Ectodermal cell (in vitro differentiated cells): ENCODE data around the gene PYGB.
"Not testable (repeated sequence)": the region's sequence is repeated elsewhere in the genome, so short reads cannot be mapped to it uniquely, and the experiment has no call there.

Experiments used
- H3K27ac ChIP-seq: 2 replicates; pipeline ENCODE4 v1.7.0; 2013; ENCODE audit warnings: mild to moderate bottlenecking, low read depth, low read length; ENCODE audit not compliant: insufficient read depth, poor library complexity, severe bottlenecking
- H3K27me3 ChIP-seq: 2 replicates; pipeline ENCODE4 v1.7.0; 2013; ENCODE audit warnings: mild to moderate bottlenecking, low read length; ENCODE audit not compliant: insufficient read depth, control insufficient read depth, poor library complexity, severe bottlenecking
- H3K36me3 ChIP-seq: one replicate; pipeline ENCODE4 v1.7.0; 2013; ENCODE audit warnings: low read length; ENCODE audit not compliant: control insufficient read depth, insufficient read depth
- H3K4me1 ChIP-seq: one replicate; pipeline ENCODE4 v1.7.0; 2013; ENCODE audit warnings: low read length; ENCODE audit not compliant: control insufficient read depth, insufficient read depth
- H3K4me3 ChIP-seq: 2 replicates; pipeline ENCODE4 v1.7.0; 2013; ENCODE audit warnings: low read depth, low read length, control low read depth; ENCODE audit not compliant: insufficient read depth
- H3K9me3 ChIP-seq: 2 replicates; pipeline ENCODE4 v1.7.0; 2013; ENCODE audit warnings: mild to moderate bottlenecking, low read length, moderate library complexity; ENCODE audit not compliant: control insufficient read depth
- whole genome bisulfite sequencing, 2 experiments: methylation state at CpG; one replicate each; pipeline ENCODE4 v1.1.7; 2013; ENCODE audit warnings: missing lambda C conversion rate in 2 of 2; 5-methylcytosine and 5-hydroxymethylcytosine counted together

The PYGB gene

DNA sequence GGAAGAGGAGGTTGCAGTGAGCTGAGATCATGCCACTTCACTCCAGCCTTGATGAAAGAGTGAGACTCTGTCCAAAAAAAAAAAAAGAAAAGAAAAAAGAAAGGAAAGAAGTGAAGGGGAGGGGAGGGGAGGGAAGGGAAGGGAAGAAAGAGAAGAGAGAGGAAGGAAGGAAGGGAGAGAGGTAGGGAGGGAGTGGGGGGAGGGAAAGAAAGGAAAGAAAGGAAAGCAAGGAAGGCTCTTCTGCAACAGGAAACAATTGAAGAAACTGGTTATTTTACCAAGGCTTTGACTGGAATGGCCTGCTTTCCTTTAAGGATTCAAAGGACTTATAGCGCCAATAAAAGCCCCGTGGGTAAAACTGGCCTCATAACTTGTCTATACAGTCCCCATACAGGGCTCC, 78.1 kb downstream of the PYGB start:
- 88 to 90% methylated on average over 2 of the region's 2 CpGs for WGBS, 2 experiments
- Histone ChIP-seq H3K27ac (no peak overlapping the region), H3K4me3 (no peak overlapping the region), H3K36me3 (peaks cover 3% of the 10 kb centered on the region), H3K9me3 (no peaks in the 10 kb centered on the region), H3K27me3 (no peaks in the 10 kb centered on the region), H3K4me1 (no peaks in the 10 kb centered on the region)

DNA sequence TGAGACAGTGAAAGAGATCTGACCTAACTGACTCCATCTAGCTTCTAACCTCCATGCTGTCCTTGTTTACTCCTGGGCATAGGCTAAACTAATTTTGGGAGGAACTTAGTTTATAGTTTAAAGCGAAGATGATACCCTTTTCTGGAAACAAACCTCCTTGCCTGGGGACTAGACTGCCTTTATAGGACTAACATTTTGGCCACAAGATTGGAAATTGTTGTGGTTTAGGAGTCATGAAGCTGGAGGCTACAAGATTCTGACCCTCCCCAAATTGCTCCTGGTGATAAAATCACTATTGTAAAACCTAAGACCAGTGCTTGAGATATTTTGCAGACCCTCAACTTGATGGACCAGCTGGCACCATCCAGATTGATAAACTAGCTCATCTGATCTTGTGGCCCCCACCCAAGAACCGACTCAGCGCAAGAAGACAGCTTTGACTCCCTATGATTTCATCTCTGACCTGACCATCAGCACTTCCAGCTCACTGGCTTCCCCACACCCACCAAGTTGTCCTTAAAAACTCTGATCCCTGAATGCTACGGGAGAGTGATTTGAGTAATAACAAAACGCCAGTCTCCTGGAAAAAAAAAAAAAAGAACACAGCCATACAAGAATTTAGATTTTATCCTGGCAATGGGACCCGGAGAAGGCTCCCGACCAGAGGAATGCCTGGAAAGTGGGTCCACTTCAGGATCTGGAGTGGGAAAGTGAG, 79.8 kb downstream of the PYGB start:
- Histone ChIP-seq H3K36me3 (peaks cover 3% of the 10 kb centered on the region), H3K9me3 (no peaks in the 10 kb centered on the region), H3K27me3 (no peaks in the 10 kb centered on the region), H3K4me1 (no peaks in the 10 kb centered on the region), H3K27ac (no peak overlapping the region), H3K4me3 (no peak overlapping the region)
- 93 to 95% methylated on average over 7 of the region's 7 CpGs for WGBS, 2 experiments

DNA sequence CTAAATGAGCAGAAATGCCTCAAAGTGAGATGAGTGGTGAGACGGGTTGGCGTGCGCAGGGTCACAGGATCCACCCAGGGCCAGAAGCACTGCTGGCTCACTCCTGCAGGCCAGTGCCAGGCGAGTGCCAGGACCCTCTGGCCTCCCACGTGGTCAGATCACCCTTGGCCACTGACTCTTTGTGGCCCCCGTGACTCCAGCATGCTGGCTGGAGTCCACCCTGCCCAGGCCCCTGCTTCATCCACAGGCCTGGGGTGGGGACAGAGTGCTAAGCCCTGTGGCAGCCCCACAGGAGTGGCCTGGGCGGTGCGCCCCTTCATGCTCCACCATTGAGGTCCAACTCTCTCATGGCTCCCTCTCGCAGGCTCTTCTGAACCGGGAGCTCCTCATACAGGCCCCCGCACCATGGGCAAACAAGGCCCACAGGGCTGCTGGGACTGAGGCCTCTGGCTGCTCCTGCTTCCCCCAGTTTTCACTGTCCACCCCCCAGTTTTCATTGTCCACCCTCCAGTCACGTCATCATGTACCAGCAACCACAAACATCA, 81.1 kb downstream of the PYGB start:
- H3K27me3 ChIP-seq = no peaks in the 10 kb centered on the region
- WGBS, 2 experiments = 95 to 98% methylated on average over 12 of the region's 12 CpGs

DNA sequence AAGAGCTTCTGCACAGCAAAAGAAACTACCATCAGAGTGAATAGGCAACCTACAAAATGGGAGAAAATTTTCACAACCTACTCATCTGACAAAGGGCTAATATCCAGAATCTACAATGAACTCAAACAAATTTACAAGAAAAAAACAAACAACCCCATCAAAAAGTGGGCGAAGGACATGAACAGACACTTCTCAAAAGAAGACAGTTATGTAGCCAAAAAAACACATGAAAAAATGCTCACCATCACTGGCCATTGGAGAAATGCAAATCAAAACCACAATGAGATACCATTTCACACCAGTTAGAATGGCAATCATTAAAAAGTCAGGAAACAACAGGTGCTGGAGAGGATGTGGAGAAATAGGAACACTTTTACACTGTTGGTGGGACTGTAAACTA, 87.1 kb downstream of the PYGB start:
- H3K36me3 ChIP-seq, H3K4me3 ChIP-seq, H3K27me3 ChIP-seq, H3K27ac ChIP-seq, H3K4me1 ChIP-seq, H3K9me3 ChIP-seq: not testable (repeated sequence)
- 92 to 100% methylated on average over 1 of the region's 1 CpG for WGBS, 2 experiments

More for the DNA sequence above, 81.1 kb downstream of the PYGB start:
- no peaks in the 10 kb centered on the region for H3K4me1 ChIP-seq
- H3K4me3 ChIP-seq = no peak overlapping the region
- no peak overlapping the region for H3K27ac ChIP-seq
- H3K36me3 ChIP-seq = no peaks in the 10 kb centered on the region
- H3K9me3 ChIP-seq = no peaks in the 10 kb centered on the region

DNA sequence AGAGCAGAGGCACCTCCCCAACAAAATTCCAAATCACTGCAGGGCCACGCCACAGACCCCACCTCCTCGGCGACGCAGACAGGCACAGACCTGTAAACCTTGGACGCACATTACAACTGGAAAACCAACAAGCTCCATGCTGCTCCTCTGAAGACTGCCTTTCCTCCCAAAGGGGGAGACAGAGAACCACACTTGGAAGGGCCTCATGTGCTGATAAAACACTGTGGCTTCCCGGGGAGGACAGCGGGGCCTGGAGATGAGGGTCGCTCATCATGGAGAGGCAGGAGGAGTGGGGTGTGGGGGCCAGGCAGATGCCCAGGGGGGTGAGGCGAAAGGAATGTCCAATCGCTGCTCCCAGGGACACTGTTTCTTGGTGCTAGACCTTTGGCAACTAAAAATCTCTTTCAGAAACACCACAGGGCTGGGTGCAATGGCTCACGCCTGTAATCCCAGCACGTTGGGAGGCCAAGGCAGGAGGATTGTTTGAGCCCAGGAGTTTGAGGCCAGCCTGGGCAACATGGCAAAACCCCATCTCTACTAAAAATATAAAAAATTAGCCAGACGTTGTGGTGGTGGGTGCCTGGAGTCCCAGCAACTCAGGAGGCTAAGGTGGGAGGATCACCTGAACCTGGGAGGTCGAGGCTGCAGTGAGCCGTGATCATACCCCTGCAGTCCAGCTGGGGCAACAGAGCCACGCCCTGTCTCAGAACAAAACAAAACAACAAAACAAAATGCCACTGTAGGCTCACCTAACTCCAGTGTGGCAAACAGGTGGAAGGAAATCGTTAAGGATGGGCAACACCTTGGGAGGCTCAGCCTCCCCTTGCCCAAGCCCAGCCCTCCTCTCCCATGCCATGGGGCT, 88.9 kb downstream of the PYGB start:
- Histone ChIP-seq H3K27me3 (no peaks in the 10 kb centered on the region), H3K9me3 (no peaks in the 10 kb centered on the region), H3K4me1 (no peaks in the 10 kb centered on the region), H3K27ac (no peak overlapping the region), H3K4me3 (no peak overlapping the region), H3K36me3 (no peaks in the 10 kb centered on the region)
- WGBS, 2 experiments = 89 to 90% methylated on average over 17 of the region's 17 CpGs

DNA sequence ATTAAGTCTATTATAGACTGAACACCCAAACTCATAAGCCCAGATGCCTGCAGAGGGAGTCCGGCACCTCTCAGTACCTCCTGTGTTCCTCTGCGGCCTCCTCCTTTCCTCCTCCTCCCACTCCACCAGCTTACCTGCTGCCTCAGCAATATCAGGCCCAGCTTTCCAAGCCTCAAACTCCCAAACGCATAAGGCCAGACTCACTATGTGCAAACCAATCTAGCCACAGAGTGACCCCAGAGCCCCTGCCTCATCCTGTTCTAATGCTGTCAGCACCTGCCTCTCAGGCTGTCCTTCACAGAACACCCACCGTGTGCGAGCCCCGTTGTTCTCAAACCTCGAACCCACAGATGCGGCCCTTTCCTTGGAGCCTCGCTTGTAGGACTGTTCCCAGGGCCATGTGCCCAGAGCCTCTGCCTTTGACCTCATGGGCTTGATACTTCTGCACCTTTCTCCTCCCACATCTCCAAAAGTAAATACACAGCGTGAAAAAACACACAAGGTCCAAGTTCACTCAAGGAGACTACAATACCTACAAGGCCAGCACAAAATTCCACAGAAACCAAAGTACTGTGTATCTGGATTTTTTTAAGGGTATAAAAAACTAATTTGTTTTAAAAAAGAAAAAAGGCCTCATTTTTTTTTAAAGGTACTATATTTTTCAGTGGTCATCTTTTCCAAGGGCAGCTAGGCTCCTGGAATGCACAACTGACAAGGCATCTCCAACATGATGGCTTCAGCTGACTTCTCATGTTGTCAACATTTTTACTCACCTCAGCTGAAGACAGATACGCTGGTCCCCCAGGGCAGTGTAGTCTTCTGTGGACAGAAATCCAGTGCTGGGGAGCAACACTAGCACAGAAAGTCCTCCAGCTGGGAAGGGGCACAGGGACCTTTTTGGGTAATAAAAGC, 90.5 kb downstream of the PYGB start:
- Histone ChIP-seq H3K4me1 (no peaks in the 10 kb centered on the region), H3K36me3 (no peaks in the 10 kb centered on the region), H3K4me3 (no peak overlapping the region), H3K27ac (no peak overlapping the region), H3K27me3 (no peaks in the 10 kb centered on the region), H3K9me3 (no peaks in the 10 kb centered on the region)
- WGBS, 2 experiments = 91 to 93% methylated on average over 11 of the region's 11 CpGs

DNA sequence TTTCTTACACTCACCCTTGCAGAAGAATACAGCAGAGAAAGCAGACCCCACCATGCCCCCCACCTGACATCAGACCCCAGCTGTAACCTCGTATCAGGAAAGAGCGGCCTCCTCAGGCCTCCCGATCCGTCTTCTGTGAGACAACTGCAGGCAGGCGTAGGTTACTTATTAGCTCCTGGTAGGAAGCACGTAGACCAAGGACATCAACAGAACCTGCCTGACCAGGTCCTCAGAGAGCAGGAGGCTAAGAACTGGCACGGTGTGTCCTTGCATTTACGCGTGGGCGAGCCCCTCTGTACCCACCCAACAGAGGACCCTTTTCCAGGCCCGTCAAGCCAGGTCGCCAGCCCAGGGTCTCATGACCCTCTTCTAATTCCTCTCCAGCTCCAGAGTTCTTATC, 91.7 kb downstream of the PYGB start:
- no peaks in the 10 kb centered on the region for H3K27me3 ChIP-seq
- no peaks in the 10 kb centered on the region for H3K4me1 ChIP-seq
- no peaks in the 10 kb centered on the region for H3K9me3 ChIP-seq
- no peak overlapping the region for H3K27ac ChIP-seq
- no peak overlapping the region for H3K4me3 ChIP-seq
- H3K36me3 ChIP-seq = no peaks in the 10 kb centered on the region
- 90% methylated on average over 12 of the region's 12 CpGs for WGBS, 2 experiments

DNA sequence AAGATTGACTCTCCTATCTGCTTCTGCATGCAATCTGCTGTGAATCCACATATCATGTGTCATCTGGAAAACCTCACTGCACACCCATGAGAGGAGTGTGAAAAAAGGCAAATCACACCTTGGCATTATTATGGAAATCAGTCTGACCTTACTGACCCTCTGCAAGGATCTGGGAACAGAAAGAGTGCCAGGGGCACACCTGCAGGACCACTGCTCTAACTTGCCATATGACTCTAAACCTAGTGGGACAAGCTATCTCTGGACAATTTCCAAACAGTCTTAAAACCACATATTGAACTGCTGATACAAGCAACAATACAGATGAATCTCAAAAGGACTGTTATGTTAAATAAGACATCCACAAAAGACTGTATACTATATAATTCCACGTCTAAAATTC, 92.5 kb downstream of the PYGB start:
- Histone ChIP-seq H3K36me3 (no peaks in the 10 kb centered on the region), H3K4me1 (no peaks in the 10 kb centered on the region), H3K4me3 (no peak overlapping the region), H3K9me3 (no peaks in the 10 kb centered on the region), H3K27ac (no peak overlapping the region), H3K27me3 (no peaks in the 10 kb centered on the region)
- 89% methylated on average over 1 of the region's 1 CpG; no CpG with 5 or more reads in 1 of the 2 experiments for WGBS, 2 experiments

DNA sequence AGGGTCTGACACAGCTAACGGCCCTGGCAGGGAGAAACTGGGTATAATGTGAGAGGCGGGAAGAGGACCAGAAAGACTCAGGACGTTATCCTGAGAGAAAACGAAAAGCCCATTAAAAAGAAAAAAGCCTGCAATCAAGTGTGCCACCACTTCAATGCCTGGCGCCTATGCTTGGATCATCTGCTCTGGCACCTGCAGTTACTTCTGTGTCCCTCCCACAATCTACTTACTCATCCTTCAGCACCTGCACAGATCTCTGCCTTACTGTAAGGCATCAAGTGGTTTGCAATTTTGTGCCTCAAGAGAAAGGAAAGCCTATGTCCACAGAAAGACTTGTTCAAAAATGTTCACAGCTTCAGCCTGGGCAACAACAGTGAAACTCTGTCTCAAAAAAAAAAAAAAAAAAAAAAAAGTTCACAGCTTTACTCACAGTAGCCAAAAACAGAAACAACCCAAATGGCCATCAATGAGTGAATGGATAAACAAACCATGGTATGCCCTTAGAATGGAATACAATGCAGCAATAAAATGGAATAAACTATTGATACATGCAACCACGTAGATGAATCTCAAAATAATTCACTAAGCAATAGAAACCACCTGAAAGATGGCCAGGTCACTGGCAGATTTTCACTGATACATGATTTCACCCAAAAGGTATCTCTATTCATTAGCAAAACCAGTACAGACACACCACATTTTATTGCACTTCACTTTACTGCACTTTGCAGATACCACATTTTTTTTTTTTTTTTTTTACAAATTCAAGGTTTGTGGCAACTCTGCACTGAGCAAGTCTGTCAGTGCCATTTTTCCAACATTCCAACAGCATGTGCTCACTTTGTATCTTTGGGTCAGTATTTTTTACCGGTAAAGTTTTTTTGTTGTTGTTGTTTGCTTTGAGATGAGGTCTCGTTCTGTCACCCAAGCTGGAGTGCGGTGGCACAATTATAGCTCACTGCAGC, 94.1 kb downstream of the PYGB start:
- no peak overlapping the region for H3K27ac ChIP-seq
- no peaks in the 10 kb centered on the region for H3K36me3 ChIP-seq
- no peaks in the 10 kb centered on the region for H3K27me3 ChIP-seq
- no peak overlapping the region for H3K4me3 ChIP-seq
- no peaks in the 10 kb centered on the region for H3K9me3 ChIP-seq
- 87 to 91% methylated on average over 9 of the region's 9 CpGs for WGBS, 2 experiments
- no peaks in the 10 kb centered on the region for H3K4me1 ChIP-seq
